ENCODE data around the gene C1R.
"Not testable (repeated sequence)": the region's sequence is repeated elsewhere in the genome, so short reads cannot be mapped to it uniquely, and the experiment has no call there.

Gene C1R

GRCh38 chr12:7120166-7120565 is 27.9 kb upstream of the C1R start:
- no peak for DNase-seq (ENCODE audit: low spot score)

GRCh38 chr12:7118881-7119280 is 26.6 kb upstream of the C1R start:
- DNase-seq (ENCODE audit: low spot score), result no peak

GRCh38 chr12:7117670-7118069 is 25.4 kb upstream of the C1R start:
- no peak for DNase-seq (ENCODE audit: low spot score)

GRCh38 chr12:7116916-7117315 is 24.7 kb upstream of the C1R start:
- DNase-seq (ENCODE audit: low spot score), result no peak

GRCh38 chr12:7116196-7116595 is 24.0 kb upstream of the C1R start:
- DNase-seq (ENCODE audit: low spot score), result no peak

GRCh38 chr12:7114851-7115250 is 22.6 kb upstream of the C1R start:
- DNase-seq (ENCODE audit: low spot score), result no peak

- DNase-seq (ENCODE audit: low spot score), result no peak
Observed at GRCh38 chr12:7114008-7114407, 21.8 kb upstream of the C1R start.

GRCh38 chr12:7113389-7113871 is 21.2 kb upstream of the C1R start:
- DNase-seq (ENCODE audit: low spot score), result no peak

- no peak for DNase-seq (ENCODE audit: low spot score)
Observed at GRCh38 chr12:7112041-7112440, 19.8 kb upstream of the C1R start.

- DNase-seq (ENCODE audit: low spot score), result no peak
Observed at GRCh38 chr12:7110661-7111060, 18.4 kb upstream of the C1R start.

- no peak for DNase-seq (ENCODE audit: low spot score)
Observed at GRCh38 chr12:7109572-7109920, 17.3 kb upstream of the C1R start.

GRCh38 chr12:7108796-7109571 is 16.7 kb upstream of the C1R start, which contains the start of gene C1RL:
Gene C1RL, minus strand, starts transcription at chr12:7109214. Its CDS starts 34 bp downstream, at chr12:7109180.
- peak; percentile 62 for DNase-seq (ENCODE audit: low spot score)

- DNase-seq (ENCODE audit: low spot score), result no peak
Observed at GRCh38 chr12:7108003-7108795, 16.0 kb upstream of the C1R start.

GRCh38 chr12:7107636-7108002 is 15.4 kb upstream of the C1R start:
- no peak for DNase-seq (ENCODE audit: low spot score)

GRCh38 chr12:7107181-7107580 is 14.9 kb upstream of the C1R start:
- DNase-seq (ENCODE audit: low spot score), result not testable (repeated sequence)

- DNase-seq (ENCODE audit: low spot score), result no peak
Observed at GRCh38 chr12:7106082-7106481, 13.8 kb upstream of the C1R start.

GRCh38 chr12:7103837-7104584 is 11.8 kb upstream of the C1R start:
- DNase-seq (ENCODE audit: low spot score), result no peak

GRCh38 chr12:7102582-7102981 is 10.3 kb upstream of the C1R start:
- no peak for DNase-seq (ENCODE audit: low spot score)

- DNase-seq (ENCODE audit: low spot score), result no peak
Observed at GRCh38 chr12:7101694-7102131, 9.5 kb upstream of the C1R start.

GRCh38 chr12:7101047-7101693 is 8.9 kb upstream of the C1R start:
- no peak for DNase-seq (ENCODE audit: low spot score)

GRCh38 chr12:7100239-7100638 is 8.0 kb upstream of the C1R start:
- DNase-seq (ENCODE audit: low spot score), result no peak
